SIG-M5 treated with dmso at 0.1 percent for 504 hours (cell line): ENCODE measurements around the gene GDF11.
A peak's percentile ranks its signal among the peaks of the same experiment; 100 is the strongest.
"Not testable (repeated sequence)": the region's sequence is repeated elsewhere in the genome, so short reads cannot be mapped to it uniquely, and the experiment has no call there.

Experiments
- DNase-seq: peaks from one replicate; lab custom pipeline; 2025; ENCODE audit not compliant: unreplicated experiment; lab: John Stamatoyannopoulos, UW

GDF11 gene

DNA sequence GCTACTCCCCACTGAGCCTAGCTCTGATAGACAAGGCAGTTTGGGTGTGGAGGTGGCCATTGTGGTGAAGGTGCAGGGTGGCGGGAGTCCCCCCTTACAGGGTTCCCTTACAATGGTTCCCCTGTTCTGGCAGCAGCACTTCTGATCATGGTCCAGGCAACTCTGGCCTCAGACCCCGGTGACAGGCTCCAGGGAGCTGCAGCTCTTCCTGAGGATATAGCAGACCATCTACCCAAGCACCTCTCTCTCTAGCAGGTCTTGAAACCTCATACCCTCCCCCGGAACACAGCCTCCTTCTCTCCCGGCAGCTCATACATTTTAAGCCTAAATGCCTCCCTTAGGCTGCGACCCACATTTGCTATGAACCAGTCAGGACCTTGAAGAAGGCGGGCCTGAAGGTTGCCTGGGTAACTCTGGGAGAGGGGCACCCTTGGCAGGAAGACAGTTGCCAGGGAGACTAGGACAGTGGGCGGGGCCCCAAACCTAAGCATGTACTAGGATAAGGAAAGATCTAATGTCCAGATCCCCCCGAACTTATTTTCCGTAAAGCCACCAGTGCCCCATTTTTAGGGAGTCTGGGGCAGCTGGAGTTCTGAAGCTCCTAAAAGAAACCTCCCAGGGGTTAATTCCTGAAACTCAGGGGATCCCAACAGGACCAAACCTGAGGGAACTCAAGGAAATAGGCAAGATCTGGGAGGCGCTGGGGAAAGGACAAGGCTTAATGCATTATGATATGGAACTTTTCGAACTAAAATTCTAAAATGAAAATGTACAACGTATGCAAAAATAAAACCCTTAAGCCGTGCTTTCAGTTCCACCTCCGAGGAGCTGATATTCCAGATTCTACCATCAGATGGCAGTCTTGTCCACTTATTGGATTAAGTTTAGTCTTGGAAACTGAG, 4.5 kb upstream of the GDF11 start:
- DNase-seq, result peak; percentile 95

DNA sequence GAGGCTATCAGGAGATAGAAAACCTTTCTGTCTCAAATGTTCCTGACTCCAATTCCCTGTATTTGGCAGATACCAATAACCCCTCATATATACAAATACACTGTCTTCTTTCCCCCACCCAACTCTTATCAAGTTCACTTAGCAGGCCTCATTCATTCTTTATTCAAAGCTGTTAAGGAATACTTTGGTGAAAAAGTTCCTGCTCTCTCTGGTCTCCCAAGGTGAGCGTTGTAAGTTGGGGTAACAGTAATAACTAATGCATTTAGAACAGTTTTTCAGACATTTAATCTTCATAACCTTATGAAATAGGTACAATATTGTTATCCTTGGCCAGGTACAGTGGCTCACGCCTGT, 3.9 kb upstream of the GDF11 start:
- DNase-seq, result no peak

DNA sequence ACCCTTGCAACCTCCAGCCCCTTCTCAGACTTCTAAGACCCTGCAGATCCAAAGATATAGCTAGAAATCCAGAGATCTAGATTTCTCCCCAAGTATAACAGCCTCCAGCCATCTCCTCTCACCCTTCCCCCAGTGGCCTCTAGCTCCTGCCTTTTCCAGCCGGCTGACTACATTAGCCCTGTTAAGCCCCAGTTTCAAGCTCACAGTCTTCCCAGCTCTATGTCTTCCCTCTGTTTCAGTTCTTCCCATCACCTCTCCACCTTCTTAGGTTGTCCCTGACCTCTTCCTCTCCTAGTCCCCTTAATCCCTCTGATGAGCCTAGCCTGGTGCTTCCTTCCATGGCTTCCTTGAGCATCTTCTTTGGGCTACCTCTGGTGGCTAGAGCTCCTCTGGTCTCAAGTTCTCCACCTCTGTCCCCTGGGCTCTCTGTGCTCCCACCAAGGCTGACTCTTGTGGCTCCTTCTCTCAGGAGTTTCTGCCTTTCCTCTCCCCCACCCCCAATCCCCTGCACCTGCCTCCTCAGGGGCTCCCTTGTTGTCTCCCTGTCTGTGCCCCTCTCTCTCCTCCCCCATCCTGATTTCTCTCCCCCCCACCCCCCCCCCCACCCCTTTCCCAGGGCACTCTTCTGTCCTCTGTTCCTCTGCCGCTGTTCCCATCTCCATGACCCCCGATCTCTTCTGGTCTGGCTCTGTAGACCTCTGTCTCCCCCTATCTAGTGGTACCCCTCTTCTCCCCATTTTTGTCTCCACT, 816 bp upstream of the GDF11 start:
- DNase-seq, result no peak

DNA sequence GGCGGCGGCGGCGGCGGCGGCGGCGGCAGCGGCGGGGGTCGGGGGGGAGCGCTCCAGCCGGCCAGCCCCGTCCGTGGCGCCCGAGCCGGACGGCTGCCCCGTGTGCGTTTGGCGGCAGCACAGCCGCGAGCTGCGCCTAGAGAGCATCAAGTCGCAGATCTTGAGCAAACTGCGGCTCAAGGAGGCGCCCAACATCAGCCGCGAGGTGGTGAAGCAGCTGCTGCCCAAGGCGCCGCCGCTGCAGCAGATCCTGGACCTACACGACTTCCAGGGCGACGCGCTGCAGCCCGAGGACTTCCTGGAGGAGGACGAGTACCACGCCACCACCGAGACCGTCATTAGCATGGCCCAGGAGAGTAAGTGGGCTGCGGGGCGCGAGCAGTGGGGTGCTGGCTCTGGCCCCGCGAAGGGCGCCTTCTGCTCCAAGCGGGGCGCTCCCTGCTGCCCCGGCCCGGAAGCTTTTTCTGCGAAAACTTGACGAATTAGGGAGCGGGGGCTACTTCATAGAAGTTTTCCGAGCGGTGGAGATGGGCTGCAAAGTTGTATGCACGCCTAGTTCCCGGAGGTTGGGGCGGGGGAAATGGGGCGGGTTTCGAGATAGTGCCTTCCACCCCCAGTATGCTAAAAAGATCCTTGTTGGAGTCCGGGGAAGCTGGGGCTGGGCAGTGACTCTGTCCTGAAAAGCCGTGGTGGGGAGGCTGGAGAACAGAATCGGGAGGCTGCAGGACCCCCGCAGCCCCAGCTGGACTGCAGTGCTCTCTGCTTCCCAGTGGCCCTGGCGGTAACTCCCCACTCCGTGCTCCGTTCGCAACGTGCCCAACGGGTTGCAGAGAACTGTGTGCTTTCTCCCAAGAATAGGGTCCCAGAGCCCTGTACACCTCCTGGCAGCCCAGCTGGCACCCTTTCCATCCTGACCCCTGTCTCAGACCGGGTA, 751 bp downstream of the GDF11 start:
- DNase-seq, result peak; percentile 67

- no peak for DNase-seq
Measured at GRCh38 chr12:55744340-55745030, 1.6 kb downstream of the GDF11 start.

DNA sequence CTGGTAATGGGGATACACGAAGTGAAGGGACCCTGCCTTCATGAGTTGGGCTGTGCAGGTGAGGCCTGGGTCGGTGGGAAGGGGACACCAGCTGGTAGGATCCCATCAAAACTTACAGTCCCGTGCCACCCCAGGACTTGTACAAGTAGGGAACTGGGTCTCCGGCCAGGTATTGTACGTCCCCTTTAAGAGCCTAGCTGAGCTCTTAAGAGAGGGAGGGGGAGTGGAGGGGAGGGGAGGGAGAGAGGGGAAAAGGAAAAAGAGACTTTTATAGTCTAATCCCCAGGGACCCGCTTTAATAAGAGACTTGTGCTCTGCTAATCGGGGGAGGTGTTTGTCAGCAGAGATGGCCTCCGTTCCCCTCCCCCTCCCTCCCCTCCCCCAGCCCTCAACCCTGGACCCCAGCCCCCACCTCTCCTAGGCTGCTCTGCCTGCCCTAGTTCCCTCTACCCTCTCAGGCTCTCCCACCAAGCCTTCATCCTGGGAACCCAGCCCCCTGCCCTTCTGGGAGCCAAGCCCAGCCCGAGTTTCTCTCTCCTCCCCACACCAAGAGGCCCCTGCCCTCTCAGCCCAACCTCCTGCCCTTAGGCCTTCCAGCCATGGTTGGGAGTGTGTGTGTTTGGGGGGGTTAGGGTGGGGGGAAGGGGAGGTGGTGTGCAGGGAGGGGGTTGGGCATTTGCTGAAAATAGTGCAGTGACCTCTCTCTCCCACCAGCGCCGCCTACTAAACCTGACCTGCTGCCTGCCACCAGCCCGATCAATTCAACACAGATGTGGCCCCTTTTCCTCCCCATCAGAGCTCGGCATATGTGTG, 2.6 kb downstream of the GDF11 start:
- no peak for DNase-seq

- DNase-seq, result no peak
Measured at GRCh38 chr12:55746174-55746912, 3.4 kb downstream of the GDF11 start.

DNA sequence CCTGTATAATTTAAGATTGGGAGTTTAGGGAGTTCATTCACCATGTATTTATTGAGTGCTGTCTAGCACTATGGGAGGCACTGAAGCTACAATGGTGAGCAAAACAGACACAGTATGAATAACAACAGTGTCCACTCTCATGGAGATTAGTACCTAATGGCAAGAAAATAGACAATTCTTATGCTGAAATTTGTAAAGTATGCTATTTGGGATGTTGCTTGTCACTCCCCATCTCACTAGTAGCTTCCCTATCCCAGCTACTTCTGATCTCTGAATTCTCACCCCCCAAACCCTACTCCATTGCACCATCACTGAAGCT, 4.0 kb downstream of the GDF11 start:
- DNase-seq, result no peak

DNA sequence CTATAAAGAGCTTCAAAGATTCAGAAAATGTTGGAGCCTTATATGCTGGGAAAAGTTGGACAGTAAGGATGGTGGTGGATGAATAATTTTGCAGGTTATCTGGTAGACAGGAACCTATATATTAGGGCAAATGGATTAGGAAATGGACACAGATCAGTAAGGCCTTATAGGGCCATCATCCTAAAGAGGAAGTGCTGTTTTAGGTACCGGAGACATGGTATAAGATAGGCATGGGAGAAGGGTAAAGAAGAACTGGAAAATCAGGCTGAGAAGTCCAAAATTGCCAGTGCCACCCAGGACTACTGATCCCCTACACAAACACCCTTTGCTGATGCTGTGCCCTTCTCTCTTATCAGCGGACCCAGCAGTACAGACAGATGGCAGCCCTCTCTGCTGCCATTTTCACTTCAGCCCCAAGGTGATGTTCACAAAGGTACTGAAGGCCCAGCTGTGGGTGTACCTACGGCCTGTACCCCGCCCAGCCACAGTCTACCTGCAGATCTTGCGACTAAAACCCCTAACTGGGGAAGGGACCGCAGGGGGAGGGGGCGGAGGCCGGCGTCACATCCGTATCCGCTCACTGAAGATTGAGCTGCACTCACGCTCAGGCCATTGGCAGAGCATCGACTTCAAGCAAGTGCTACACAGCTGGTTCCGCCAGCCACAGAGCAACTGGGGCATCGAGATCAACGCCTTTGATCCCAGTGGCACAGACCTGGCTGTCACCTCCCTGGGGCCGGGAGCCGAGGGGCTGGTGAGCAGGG, 5.5 kb downstream of the GDF11 start:
- DNase-seq, result no peak

DNA sequence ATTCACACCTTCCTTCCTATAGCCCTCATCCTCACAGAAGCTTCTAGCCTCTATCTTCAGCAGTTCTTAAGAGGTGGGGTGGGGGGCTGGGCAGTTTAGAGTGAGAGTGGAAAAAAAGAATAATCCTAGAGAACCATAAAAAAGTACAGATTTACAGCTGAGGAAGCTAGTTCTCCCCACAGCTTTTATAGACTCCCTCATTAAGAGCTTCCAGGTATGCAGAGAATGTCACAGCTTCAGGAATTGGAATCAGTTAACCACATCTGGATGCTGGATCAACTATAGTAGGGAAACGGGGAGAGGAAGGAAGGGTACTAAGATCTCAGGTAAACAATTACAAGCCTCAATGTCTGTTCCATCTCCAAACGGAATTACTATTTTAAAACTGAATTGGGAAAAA, 12.3 kb downstream of the GDF11 start:
- no peak for DNase-seq

GRCh38 chr12:55757701-55758100, 14.8 kb downstream of the GDF11 start:
- no peak for DNase-seq

DNA sequence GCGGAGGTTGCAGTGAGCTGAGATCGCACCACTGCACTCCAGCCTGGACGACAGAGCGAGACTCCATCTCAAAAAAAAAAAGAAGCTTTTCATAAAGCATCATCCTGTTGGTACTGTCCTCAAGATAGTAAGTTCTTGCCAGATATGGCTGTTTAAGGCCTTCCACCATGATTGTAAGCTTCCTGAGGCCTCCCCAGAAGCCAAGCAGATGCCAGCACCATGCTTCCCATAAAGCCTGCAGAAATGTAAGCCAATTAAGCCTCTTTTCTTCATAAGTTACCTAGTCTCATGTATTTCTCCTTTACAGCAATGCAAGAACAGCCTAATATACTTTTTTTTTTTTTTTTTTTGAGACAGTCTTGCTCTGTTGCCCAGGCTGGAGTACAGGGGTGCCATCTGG, 15.7 kb downstream of the GDF11 start:
- not testable (repeated sequence) for DNase-seq

DNA sequence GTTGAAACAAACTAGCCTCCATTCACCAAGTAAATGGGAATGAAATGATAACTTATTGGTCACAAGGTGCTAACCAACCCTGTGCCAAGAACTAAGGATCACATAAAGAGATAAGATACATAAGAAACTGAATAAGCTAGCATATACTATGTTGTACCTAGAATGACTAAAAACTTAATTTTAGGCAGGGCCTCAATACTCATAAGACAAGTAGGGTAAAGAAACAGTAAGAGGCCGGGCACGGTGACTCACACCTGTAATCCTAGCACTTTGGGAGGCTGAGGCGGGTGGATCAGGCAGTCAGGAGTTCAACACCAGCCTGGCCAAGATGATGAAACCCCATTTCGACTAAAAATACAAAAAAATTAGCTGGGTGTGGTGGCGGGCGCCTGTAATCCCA, 17.7 kb downstream of the GDF11 start:
- DNase-seq, result no peak

GRCh38 chr12:55762646-55763045, 19.7 kb downstream of the GDF11 start:
- no peak for DNase-seq

GRCh38 chr12:55765736-55766290, 22.9 kb downstream of the GDF11 start:
- DNase-seq, result no peak

GRCh38 chr12:55767156-55767555, 24.2 kb downstream of the GDF11 start:
- DNase-seq, result no peak

GRCh38 chr12:55771736-55772135, 28.8 kb downstream of the GDF11 start:
- no peak for DNase-seq

- no peak for DNase-seq
Measured at GRCh38 chr12:55777856-55778255, 34.9 kb downstream of the GDF11 start.
